Adrenal gland (tissue), 5 donors: Measurements from ENCODE around the gene EPB42.
"Not testable (repeated sequence)": the region's sequence is repeated elsewhere in the genome, so short reads cannot be mapped to it uniquely, and the experiment has no call there.

ENCODE experiments used
- POLR2A ChIP-seq, 2 donors: fragments of 450-650 bp; IDR thresholded peaks; one replicate each; pipeline ENCODE4 v1.6.1; 2017; ENCODE audit warnings: antibody characterized with exemption in 2 of 2, mild to moderate bottlenecking in 2 of 2, moderate library complexity in 1 of 2
- TF ChIP-seq, protein P1 (sequence below), 6 experiments: fragments of 450-650 bp in 4 of 6; fragments of 200-600 bp in 2 of 6; sonication (generic) in 1 of 6; IDR thresholded peaks; 1 replicate in 5 of 6; 2 replicates in 1 of 6; pipeline versions ENCODE4 v1.5.1 to v1.8.0; 2016 to 2021; ENCODE audit warnings: antibody characterized with exemption in 6 of 6, mild to moderate bottlenecking in 2 of 6, moderate library complexity in 1 of 6
- donor health status: DM: no; HTN: no; CAD: no.

- TF ChIP-seq, protein P1, sequence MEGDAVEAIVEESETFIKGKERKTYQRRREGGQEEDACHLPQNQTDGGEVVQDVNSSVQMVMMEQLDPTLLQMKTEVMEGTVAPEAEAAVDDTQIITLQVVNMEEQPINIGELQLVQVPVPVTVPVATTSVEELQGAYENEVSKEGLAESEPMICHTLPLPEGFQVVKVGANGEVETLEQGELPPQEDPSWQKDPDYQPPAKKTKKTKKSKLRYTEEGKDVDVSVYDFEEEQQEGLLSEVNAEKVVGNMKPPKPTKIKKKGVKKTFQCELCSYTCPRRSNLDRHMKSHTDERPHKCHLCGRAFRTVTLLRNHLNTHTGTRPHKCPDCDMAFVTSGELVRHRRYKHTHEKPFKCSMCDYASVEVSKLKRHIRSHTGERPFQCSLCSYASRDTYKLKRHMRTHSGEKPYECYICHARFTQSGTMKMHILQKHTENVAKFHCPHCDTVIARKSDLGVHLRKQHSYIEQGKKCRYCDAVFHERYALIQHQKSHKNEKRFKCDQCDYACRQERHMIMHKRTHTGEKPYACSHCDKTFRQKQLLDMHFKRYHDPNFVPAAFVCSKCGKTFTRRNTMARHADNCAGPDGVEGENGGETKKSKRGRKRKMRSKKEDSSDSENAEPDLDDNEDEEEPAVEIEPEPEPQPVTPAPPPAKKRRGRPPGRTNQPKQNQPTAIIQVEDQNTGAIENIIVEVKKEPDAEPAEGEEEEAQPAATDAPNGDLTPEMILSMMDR (IDR thresholded peaks at IDR 0.05): not testable (repeated sequence)
- TF ChIP-seq POLR2A (IDR thresholded peaks at IDR 0.05): not testable (repeated sequence)
Measured at GRCh38 chr15:43167261-43167660, 53.6 kb downstream of the EPB42 start.
